GM06990 (cell line): ENCODE results near the gene CCDC12.

Source experiments
- DNase-seq: peaks from one replicate; pipeline ENCODE4 v3.0.0-alpha.2; 2011; ENCODE audit not compliant: insufficient read length; ENCODE audit errors: extremely low read depth
- H3K27me3 ChIP-seq: replicated peaks from 2 replicates; pipeline ENCODE4 v1.6.0; 2011; ENCODE audit warnings: low read length; ENCODE audit not compliant: control insufficient read depth, insufficient read depth
- H3K36me3 ChIP-seq: 2 replicates; pipeline ENCODE4 v1.5.1; 2011; ENCODE audit warnings: low read length; ENCODE audit not compliant: control insufficient read depth, insufficient read depth
- H3K4me3 ChIP-seq: replicated peaks from 2 replicates; pipeline ENCODE4 v1.5.1; 2011; ENCODE audit warnings: low read depth, mild to moderate bottlenecking, control low read depth, low read length
- CTCF ChIP-seq: IDR thresholded peaks from 2 replicates; pipeline ENCODE4 v1.5.1; 2011; ENCODE audit warnings: low read length, control low read depth, mild to moderate bottlenecking, inconsistent platforms; ENCODE audit not compliant: insufficient read depth, poor library complexity, severe bottlenecking

Gene CCDC12

DNA sequence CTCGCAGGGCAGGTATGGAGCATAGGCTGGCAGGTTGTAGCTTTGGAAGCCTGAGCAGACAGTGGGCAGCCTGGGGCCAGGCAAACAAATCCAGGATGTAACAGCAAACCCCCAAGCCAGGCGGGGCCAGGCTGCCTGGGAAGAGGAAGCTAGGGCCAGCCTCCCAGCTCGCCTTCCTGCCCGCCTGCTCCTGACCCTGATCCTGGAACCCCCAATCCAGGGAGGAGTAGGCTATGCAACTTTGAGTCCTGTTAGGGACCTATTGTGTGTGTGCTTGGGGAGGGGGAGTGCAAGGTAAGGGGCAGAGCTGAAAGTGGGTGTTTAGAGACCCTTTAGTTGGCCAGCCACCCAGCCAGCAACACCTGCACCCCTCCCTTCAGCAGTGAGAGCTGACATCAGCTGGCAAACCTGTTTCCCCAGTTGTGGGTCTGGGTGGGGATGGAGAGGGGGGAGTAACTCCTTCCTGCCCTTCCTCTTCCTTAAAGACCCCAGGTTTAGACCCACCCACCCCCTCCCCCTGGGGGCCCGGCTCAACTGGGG is 5.5 kb upstream of the CCDC12 start:
- TF ChIP-seq CTCF: no peak
- no peak for DNase-seq
- Histone ChIP-seq H3K27me3 (no peaks in the 10 kb centered on the region), H3K4me3 (no peak overlapping the region), H3K36me3 (peaks cover 5% of the 10 kb centered on the region)

GRCh38 chr3:46979958-46980497 is 3.5 kb upstream of the CCDC12 start:
- H3K27me3 ChIP-seq: no peaks in the 10 kb centered on the region
- no peak for DNase-seq
- peaks cover 2% of the 10 kb centered on the region for H3K36me3 ChIP-seq
- H3K4me3 ChIP-seq: peak overlapping the region; percentile 94
- no peak for TF ChIP-seq CTCF

DNA sequence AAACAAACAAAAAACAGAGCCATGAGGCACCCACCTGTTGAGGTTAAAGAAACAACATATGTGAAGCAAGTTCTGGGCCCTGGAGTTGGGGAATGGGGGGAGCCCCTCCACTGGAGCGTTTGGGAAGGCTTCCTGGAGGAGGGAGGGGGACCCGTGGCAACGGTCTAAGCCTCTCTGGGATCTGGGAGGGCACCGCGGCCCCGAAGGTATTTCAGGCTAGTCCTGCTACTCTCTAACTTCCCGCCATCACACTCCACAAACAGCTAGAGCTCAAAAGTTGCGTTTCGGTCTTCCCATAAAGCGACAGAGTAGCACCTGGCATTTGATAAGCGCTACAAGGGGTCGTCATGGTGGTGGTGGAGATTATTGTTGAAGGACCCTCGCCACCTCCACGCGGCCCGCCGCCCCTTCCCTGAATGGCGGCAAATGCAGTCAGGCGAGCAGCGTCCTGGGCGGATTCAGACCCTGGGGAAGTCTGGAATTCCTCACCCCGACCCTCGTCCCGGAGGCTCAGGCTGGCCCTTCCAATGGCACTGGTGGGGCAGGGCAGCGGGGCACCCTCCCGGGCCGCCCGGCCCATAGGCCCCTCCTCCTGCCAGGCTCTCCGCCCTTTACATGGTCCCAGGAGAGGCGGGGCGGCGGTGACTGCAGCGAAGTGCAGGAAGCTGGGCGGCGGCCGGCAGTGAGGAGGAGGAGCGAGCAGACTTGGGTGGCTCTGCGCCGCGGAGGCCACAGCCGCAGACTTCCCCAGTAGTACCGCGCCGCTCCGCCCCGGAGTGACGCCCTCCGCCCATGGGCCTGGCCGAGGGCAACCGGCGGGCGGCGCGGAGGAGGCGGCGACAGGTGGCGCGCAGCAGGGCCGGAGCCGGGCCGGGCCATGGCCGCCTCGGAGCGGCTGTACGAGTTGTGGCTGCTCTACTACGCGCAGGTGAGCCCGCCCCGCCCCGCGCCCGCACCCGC is 2.7 kb upstream of the CCDC12 start, which contains the start of gene NBEAL2:
NBEAL2 (plus strand) TSS at position 682 of the 960 bp plus-strand sequence; CDS start at position 878, 196 bp downstream.
- Histone ChIP-seq H3K36me3 (no peaks in the 10 kb centered on the region; the same call in none of the 2 replicates), H3K27me3 (no peaks in the 10 kb centered on the region), H3K4me3 (peak within 1 kb of the TSS; percentile 94)
- DNase-seq: peak; percentile 94
- no peak for TF ChIP-seq CTCF

GRCh38 chr3:46978381-46978780 is 1.8 kb upstream of the CCDC12 start:
- Histone ChIP-seq H3K36me3 (no peaks in the 10 kb centered on the region), H3K27me3 (no peaks in the 10 kb centered on the region), H3K4me3 (no peak overlapping the region; the same call in 1 of the 2 replicates)
- no peak for TF ChIP-seq CTCF
- DNase-seq: no peak

GRCh38 chr3:46977811-46978195 is 1.3 kb upstream of the CCDC12 start:
- Histone ChIP-seq H3K36me3 (no peaks in the 10 kb centered on the region), H3K4me3 (no peak overlapping the region), H3K27me3 (no peaks in the 10 kb centered on the region)
- no peak for DNase-seq
- no peak for TF ChIP-seq CTCF
